Smooth muscle cell (in vitro differentiated cells): Measurements from ENCODE around the gene PTPRD. TPM values are rescaled to one million over a fixed set of nuclear protein-coding genes. Genes with fewer than 3 reads are reported as not detected.

Source experiments
- DNase-seq: peaks from one replicate; lab custom pipeline; 2025; ENCODE audit not compliant: unreplicated experiment; lab: John Stamatoyannopoulos, UW
- H2AFZ ChIP-seq: fragments of 200-600 bp; sonication (generic); 2 replicates; pipeline ENCODE4 v1.6.0; 2016; ENCODE audit warnings: antibody characterized with exemption, low read depth, mild to moderate bottlenecking
- H3F3A ChIP-seq: fragments of 200-600 bp; sonication (generic); 2 replicates; pipeline ENCODE4 v1.6.0; 2017; ENCODE audit warnings: antibody characterized with exemption, low read depth
- H3K27ac ChIP-seq: fragments of 200-600 bp; sonication (generic); 2 replicates; pipeline ENCODE4 v1.5.1; 2016; ENCODE audit warnings: low read depth, mild to moderate bottlenecking
- H3K27me3 ChIP-seq: fragments of 200-600 bp; sonication (generic); 2 replicates; pipeline ENCODE4 v1.6.1; 2016; ENCODE audit warnings: low read depth, mild to moderate bottlenecking
- H3K36me3 ChIP-seq: fragments of 200-600 bp; sonication (generic); 2 replicates; pipeline ENCODE4 v1.5.1; 2016; ENCODE audit warnings: low read depth
- H3K4me1 ChIP-seq: fragments of 200-600 bp; sonication (generic); 2 replicates; pipeline ENCODE4 v1.5.1; 2016; ENCODE audit warnings: low read depth
- H3K4me2 ChIP-seq: fragments of 200-600 bp; sonication (generic); 2 replicates; pipeline ENCODE4 v1.6.0; 2016; ENCODE audit warnings: mild to moderate bottlenecking
- H3K4me3 ChIP-seq: fragments of 200-600 bp; sonication (generic); 2 replicates; pipeline ENCODE4 v1.5.1; 2016; ENCODE audit warnings: mild to moderate bottlenecking
- H3K79me2 ChIP-seq: fragments of 200-600 bp; sonication (generic); 2 replicates; pipeline ENCODE4 v1.6.0; 2016; ENCODE audit warnings: low read depth, mild to moderate bottlenecking
- H3K9ac ChIP-seq: fragments of 200-600 bp; sonication (generic); 2 replicates; pipeline ENCODE4 v1.6.0; 2016; ENCODE audit warnings: low read depth
- H3K9me3 ChIP-seq: fragments of 200-600 bp; sonication (generic); replicated peaks from 2 replicates; pipeline ENCODE4 v1.5.1; 2016; ENCODE audit warnings: low read depth
- H4K20me1 ChIP-seq: fragments of 200-600 bp; sonication (generic); 2 replicates; pipeline ENCODE4 v1.6.0; 2016; ENCODE audit warnings: low read depth
- CTCF ChIP-seq: fragments of 200-600 bp; sonication (generic); IDR thresholded peaks from 2 replicates; pipeline ENCODE4 v1.5.1; 2017; ENCODE audit warnings: borderline replicate concordance, mild to moderate bottlenecking, antibody characterized with exemption; ENCODE audit not compliant: insufficient read depth, poor library complexity, severe bottlenecking
- WGBS: methylation state at CpG from one replicate; pipeline ENCODE4 v1.1.7; 2016; ENCODE audit warnings: low lambda C conversion rate; 5-methylcytosine and 5-hydroxymethylcytosine counted together
- polyA plus RNA-seq: library from polyadenylated mRNA; unstranded; fragments of >200 nt; fragmentation: Nextera tagmentation; extraction: Ambion mirVana; gene quantifications from 2 replicates; pipeline ENCODE4 v1.2.1, GENCODE V29; 2016
- total RNA-seq: library from RNA; depleted of rRNA; stranded (reverse); fragments of >200 nt; gene quantifications from 2 replicates; pipeline ENCODE4 v1.2.3, GENCODE V29; 2014

Gene PTPRD
- total and polyA plus RNA-seq, 2 experiments from 2014 or later, result 6.5 to 61.0 TPM

DNA sequence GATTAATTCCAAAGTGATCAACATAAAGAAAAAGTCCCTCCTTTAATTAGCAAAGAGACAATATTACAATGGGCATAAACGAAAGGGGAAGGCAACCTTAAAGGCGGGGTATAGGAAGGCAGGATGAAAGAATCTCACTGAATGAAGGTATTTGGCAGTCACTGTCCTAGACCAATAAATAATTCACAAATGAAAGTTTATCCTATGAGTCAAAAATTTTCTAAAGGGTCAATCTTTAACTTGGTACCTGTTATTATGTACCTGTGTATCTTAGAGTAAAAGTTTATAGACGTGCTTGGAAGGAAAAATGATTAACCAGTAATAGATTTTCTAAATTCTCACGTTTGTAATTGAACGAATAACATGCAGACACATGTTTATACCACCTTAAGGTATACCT lies 1867.5 kb downstream of the PTPRD start:
- no peak overlapping the region for H2AFZ ChIP-seq
- 94% methylated on average over 5 of the region's 5 CpGs for WGBS
- H3K27me3 ChIP-seq, result no peaks in the 10 kb centered on the region
- peaks cover 3% of the 10 kb centered on the region for H3K4me1 ChIP-seq
- no peak overlapping the region for H3K4me2 ChIP-seq
- H3K4me3 ChIP-seq, result no peak overlapping the region
- no peak for DNase-seq
- H3K27ac ChIP-seq, result no peak overlapping the region
- H3K9ac ChIP-seq, result no peak overlapping the region
- peaks cover 45% of the 10 kb centered on the region for H3K79me2 ChIP-seq
- H3F3A ChIP-seq, result no peaks in the 10 kb centered on the region
- no peak for TF ChIP-seq CTCF
- no peaks in the 10 kb centered on the region for H4K20me1 ChIP-seq
- no peaks in the 10 kb centered on the region for H3K36me3 ChIP-seq
- no peaks in the 10 kb centered on the region for H3K9me3 ChIP-seq

GRCh38 chr9:8738945-8739344 lies 1873.9 kb downstream of the PTPRD start:
- 62% methylated on average over 2 of the region's 2 CpGs for WGBS

GRCh38 chr9:8736805-8737204 lies 1876.0 kb downstream of the PTPRD start:
- peaks cover 36% of the 10 kb centered on the region for H3K4me1 ChIP-seq
- peaks cover 10% of the 10 kb centered on the region for H3K79me2 ChIP-seq
- H3K27ac ChIP-seq, result no peak overlapping the region
- WGBS, result 60% methylated on average over 5 of the region's 5 CpGs
- TF ChIP-seq CTCF, result no peak
- no peaks in the 10 kb centered on the region for H3K27me3 ChIP-seq
- H3K36me3 ChIP-seq, result no peaks in the 10 kb centered on the region
- no peak overlapping the region for H3K4me2 ChIP-seq
- no peak for DNase-seq
- no peaks in the 10 kb centered on the region for H3K9me3 ChIP-seq
- no peaks in the 10 kb centered on the region for H4K20me1 ChIP-seq
- H2AFZ ChIP-seq, result no peak overlapping the region
- peaks cover 5% of the 10 kb centered on the region for H3F3A ChIP-seq
- H3K9ac ChIP-seq, result no peak overlapping the region
- no peak overlapping the region for H3K4me3 ChIP-seq

More at GRCh38 chr9:8738945-8739344, 1873.9 kb downstream of the PTPRD start:
- Histone ChIP-seq H3F3A (peaks cover 3% of the 10 kb centered on the region), H3K36me3 (no peaks in the 10 kb centered on the region), H3K27ac (no peak overlapping the region), H4K20me1 (no peaks in the 10 kb centered on the region), H3K4me1 (peaks cover 15% of the 10 kb centered on the region), H2AFZ (no peak overlapping the region), H3K4me3 (no peak overlapping the region), H3K9ac (no peak overlapping the region), H3K4me2 (no peak overlapping the region), H3K79me2 (peaks cover 23% of the 10 kb centered on the region), H3K27me3 (no peaks in the 10 kb centered on the region), H3K9me3 (no peaks in the 10 kb centered on the region)
- no peak for TF ChIP-seq CTCF
- DNase-seq, result no peak

DNA sequence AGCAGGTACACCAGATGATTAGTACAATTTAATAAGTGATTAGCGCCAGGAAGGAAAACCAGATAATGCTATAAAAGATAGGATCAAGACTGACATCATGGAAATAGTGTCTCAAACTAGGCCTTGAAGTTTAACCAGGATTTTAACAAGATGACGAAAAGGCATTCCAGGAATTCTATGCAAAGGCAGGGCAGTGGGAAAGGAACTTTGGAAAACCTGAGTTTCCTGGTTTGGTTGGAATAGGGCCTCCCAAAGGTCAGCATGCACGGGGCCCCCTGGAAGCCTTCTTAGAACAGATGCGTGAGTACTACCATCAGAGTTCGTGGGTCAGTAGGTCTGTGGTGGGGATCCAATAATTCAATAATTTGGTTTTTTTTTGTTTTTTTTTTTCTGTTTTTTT lies 1878.0 kb downstream of the PTPRD start:
- H3K27me3 ChIP-seq, result no peaks in the 10 kb centered on the region
- H3K36me3 ChIP-seq, result no peaks in the 10 kb centered on the region
- no peaks in the 10 kb centered on the region for H4K20me1 ChIP-seq
- H3K9me3 ChIP-seq, result no peaks in the 10 kb centered on the region
- H3K4me1 ChIP-seq, result peaks cover 48% of the 10 kb centered on the region
- H3K27ac ChIP-seq, result no peak overlapping the region
- 60% methylated on average over 5 of the region's 5 CpGs for WGBS
- H2AFZ ChIP-seq, result no peak overlapping the region
- no peak for TF ChIP-seq CTCF
- no peaks in the 10 kb centered on the region for H3K79me2 ChIP-seq
- no peak overlapping the region for H3K4me2 ChIP-seq
- no peak overlapping the region for H3K9ac ChIP-seq
- H3F3A ChIP-seq, result peaks cover 5% of the 10 kb centered on the region
- no peak overlapping the region for H3K4me3 ChIP-seq
- DNase-seq, result no peak
